Measurements from ENCODE around the gene ZSWIM3. TPM values are rescaled to one million over a fixed set of nuclear protein-coding genes. Genes with fewer than 3 reads are reported as not detected.
A peak's percentile ranks its signal among the peaks of the same experiment; 100 is the strongest.

ZSWIM3 gene
- total and polyA plus RNA-seq, 2 of the 13 experiments (the other 11 are each of a cell fraction or from before 2014, with no cell fraction given) = 5.2 to 5.8 TPM

GRCh38 chr20:45921337-45922189 lies 64.1 kb downstream of the ZSWIM3 start (continued):
- no peak for TF ChIP-seq TERF1 (CRISPR knock-in tag; IDR thresholded peaks at IDR 0.05)
- TF ChIP-seq, protein P1, sequence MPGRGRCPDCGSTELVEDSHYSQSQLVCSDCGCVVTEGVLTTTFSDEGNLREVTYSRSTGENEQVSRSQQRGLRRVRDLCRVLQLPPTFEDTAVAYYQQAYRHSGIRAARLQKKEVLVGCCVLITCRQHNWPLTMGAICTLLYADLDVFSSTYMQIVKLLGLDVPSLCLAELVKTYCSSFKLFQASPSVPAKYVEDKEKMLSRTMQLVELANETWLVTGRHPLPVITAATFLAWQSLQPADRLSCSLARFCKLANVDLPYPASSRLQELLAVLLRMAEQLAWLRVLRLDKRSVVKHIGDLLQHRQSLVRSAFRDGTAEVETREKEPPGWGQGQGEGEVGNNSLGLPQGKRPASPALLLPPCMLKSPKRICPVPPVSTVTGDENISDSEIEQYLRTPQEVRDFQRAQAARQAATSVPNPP (CRISPR knock-in tag; IDR thresholded peaks at IDR 0.05) = no peak
- 0 out of 2 replicates have a peak, but pooled peaks have one; percentile 25 for TF ChIP-seq GATAD1 (CRISPR knock-in tag; IDR thresholded peaks at IDR 0.05)
- no peak for TF ChIP-seq ZFAT (CRISPR knock-in tag; conservative IDR thresholded peaks at IDR 0.05)
- TF ChIP-seq TBX2 (CRISPR knock-in tag; IDR thresholded peaks at IDR 0.05; ENCODE audit: borderline replicate concordance) = 0 out of 2 replicates have a peak, but pooled peaks have one; percentile 33
- no peak for TF ChIP-seq NCOA1 (CRISPR knock-in tag; IDR thresholded peaks at IDR 0.05)
- no peak for TF ChIP-seq DPF2 (CRISPR knock-in tag; IDR thresholded peaks at IDR 0.05; ENCODE audit: borderline replicate concordance, low read depth)
- 0 out of 2 replicates have a peak, but pooled peaks have one; percentile 51 for TF ChIP-seq NFIB (CRISPR knock-in tag; IDR thresholded peaks at IDR 0.05; ENCODE audit: borderline replicate concordance)
- TF ChIP-seq RFXANK (CRISPR knock-in tag; IDR thresholded peaks at IDR 0.05) = no peak
- TF ChIP-seq DNMT3B (CRISPR knock-in tag; conservative IDR thresholded peaks at IDR 0.05) = no peak
- 0 out of 2 replicates have a peak, but pooled peaks have one; percentile 8 for TF ChIP-seq SOX5 (CRISPR knock-in tag; IDR thresholded peaks at IDR 0.05; ENCODE audit: borderline replicate concordance)
- TF ChIP-seq RBM22 (optimal IDR thresholded peaks at IDR 0.05; ENCODE audit: low read length) = no peak
- no peak for TF ChIP-seq RAD21 (CRISPR knock-in tag; IDR thresholded peaks at IDR 0.05)
- no peak for TF ChIP-seq NFKB2 (CRISPR knock-in tag; IDR thresholded peaks at IDR 0.05; ENCODE audit: borderline replicate concordance)
- 0 out of 2 replicates have a peak, but pooled peaks have one; percentile 28 for TF ChIP-seq ZNF709 (CRISPR knock-in tag; IDR thresholded peaks at IDR 0.05)
- no peak for TF ChIP-seq SMAD3 (CRISPR knock-in tag; IDR thresholded peaks at IDR 0.05)
- no peak for TF ChIP-seq ZNF839 (CRISPR knock-in tag; IDR thresholded peaks at IDR 0.05; ENCODE audit: borderline replicate concordance)
- no peak for TF ChIP-seq SCMH1 (CRISPR knock-in tag; IDR thresholded peaks at IDR 0.05; ENCODE audit: borderline replicate concordance)
- TF ChIP-seq RBM39 (IDR thresholded peaks at IDR 0.05; ENCODE audit: low read depth, low read length, poor library complexity, severe bottlenecking) = no peak
- no peak for TF ChIP-seq HIVEP1 (CRISPR knock-in tag; IDR thresholded peaks at IDR 0.05)
- no peak for TF ChIP-seq ISX (CRISPR knock-in tag; conservative IDR thresholded peaks at IDR 0.05)
- peak; percentile 73 for TF ChIP-seq GATAD2A (CRISPR knock-in tag; IDR thresholded peaks at IDR 0.05)
- TF ChIP-seq ZNF639 (CRISPR knock-in tag; conservative IDR thresholded peaks at IDR 0.05) = no peak
- no peak for TF ChIP-seq ZNF672 (CRISPR knock-in tag; IDR thresholded peaks at IDR 0.05)
- no peak for TF ChIP-seq NRL (CRISPR knock-in tag; IDR thresholded peaks at IDR 0.05; ENCODE audit: borderline replicate concordance)
- 0 out of 2 replicates have a peak, but pooled peaks have one; percentile 23 for TF ChIP-seq POGK (CRISPR knock-in tag; conservative IDR thresholded peaks at IDR 0.05)

All from HepG2 (cell line).